ENCODE results near the gene DOCK7. TPM values are rescaled to one million over a fixed set of nuclear protein-coding genes. Genes with fewer than 3 reads are reported as not detected.
"Not testable (repeated sequence)": the region's sequence is repeated elsewhere in the genome, so short reads cannot be mapped to it uniquely, and the experiment has no call there.

DOCK7 gene
- total and polyA plus RNA-seq, 2 of the 13 experiments (the other 11 are each of a cell fraction or from before 2014, with no cell fraction given), result 45.7 to 67.2 TPM

DNA sequence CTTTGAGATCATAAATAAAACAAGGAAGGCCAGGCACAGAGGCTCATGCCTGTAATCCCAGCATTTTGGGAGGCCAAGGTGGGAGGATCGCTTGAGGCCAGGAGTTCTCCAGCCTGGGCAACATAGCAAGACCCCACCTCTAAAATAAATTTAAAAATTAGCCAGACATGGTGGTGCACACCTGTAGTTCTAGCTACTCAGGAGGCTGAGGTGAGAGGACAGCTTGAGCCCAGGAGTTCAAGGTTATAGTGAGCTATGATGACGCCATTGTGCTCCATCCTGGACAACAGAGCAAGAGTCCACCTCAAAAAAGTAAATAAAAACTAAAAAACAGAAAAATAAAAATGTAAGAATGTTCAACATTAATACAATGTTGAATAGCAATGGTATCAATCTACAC, 10.4 kb downstream of the DOCK7 start:
- Histone ChIP-seq H3K79me2 (ENCODE audit: insufficient read depth, low read length) (peaks cover 82% of the 10 kb centered on the region), H3K4me1 (ENCODE audit: insufficient read depth, low read length) (peaks cover 59% of the 10 kb centered on the region)
- TF ChIP-seq ZNF280D (CRISPR knock-in tag; IDR thresholded peaks at IDR 0.05), result 0 out of 2 replicates have a peak, but pooled peaks have one; percentile 54
- TF ChIP-seq FOXA3 (CRISPR knock-in tag; IDR thresholded peaks at IDR 0.05), result 0 out of 2 replicates have a peak, but pooled peaks have one; percentile 19
- peak; percentile 90 for TF ChIP-seq ZNF121 (CRISPR knock-in tag; IDR thresholded peaks at IDR 0.05)
- peak; percentile 92 for TF ChIP-seq ZNF460 (CRISPR knock-in tag; IDR thresholded peaks at IDR 0.05; ENCODE audit: borderline replicate concordance)
- TF ChIP-seq, protein P1, sequence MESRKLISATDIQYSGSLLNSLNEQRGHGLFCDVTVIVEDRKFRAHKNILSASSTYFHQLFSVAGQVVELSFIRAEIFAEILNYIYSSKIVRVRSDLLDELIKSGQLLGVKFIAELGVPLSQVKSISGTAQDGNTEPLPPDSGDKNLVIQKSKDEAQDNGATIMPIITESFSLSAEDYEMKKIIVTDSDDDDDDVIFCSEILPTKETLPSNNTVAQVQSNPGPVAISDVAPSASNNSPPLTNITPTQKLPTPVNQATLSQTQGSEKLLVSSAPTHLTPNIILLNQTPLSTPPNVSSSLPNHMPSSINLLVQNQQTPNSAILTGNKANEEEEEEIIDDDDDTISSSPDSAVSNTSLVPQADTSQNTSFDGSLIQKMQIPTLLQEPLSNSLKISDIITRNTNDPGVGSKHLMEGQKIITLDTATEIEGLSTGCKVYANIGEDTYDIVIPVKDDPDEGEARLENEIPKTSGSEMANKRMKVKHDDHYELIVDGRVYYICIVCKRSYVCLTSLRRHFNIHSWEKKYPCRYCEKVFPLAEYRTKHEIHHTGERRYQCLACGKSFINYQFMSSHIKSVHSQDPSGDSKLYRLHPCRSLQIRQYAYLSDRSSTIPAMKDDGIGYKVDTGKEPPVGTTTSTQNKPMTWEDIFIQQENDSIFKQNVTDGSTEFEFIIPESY (CRISPR knock-in tag; IDR thresholded peaks at IDR 0.05), result 0 out of 2 replicates have a peak, but pooled peaks have one; percentile 30
- TF ChIP-seq RCOR2 (CRISPR knock-in tag; IDR thresholded peaks at IDR 0.05), result 0 out of 2 replicates have a peak, but pooled peaks have one; percentile 45
- TF ChIP-seq HNF4A (CRISPR knock-in tag; IDR thresholded peaks at IDR 0.05), result peak; percentile 40; the same call in 1 of the 2 replicates
- TF ChIP-seq POGZ (CRISPR knock-in tag; IDR thresholded peaks at IDR 0.05), result peak; percentile 47; the same call in 1 of the 2 replicates
- TF ChIP-seq ZMYM3 (CRISPR knock-in tag; IDR thresholded peaks at IDR 0.05), result peak; percentile 64; the same call in 1 of the 2 replicates
- H3K27ac ChIP-seq (ENCODE audit: extremely low read length, insufficient read depth, low read length); H3K9me3 ChIP-seq (ENCODE audit: low read length); in situ Hi-C loops (cut with HindIII; ENCODE audit: extremely low pct_ligation_motif_present, low pct_unique_long_range_greater_than_20kb); H3K27me3 ChIP-seq (ENCODE audit: control insufficient read depth in 1 of 2, insufficient read depth in 2 of 2, low read length in 2 of 2); BruUV-seq (replicated peaks); H2AFZ ChIP-seq (ENCODE audit: low read length); FAIRE-seq; H4K20me1 ChIP-seq (ENCODE audit: insufficient read depth, low read length); POLR2A ChIA-PET; H3K4me3 ChIP-seq (replicated peaks in 1 of 3; ENCODE audit: insufficient read depth in 1 of 3, low read depth in 2 of 3, low read length in 3 of 3); ATAC-seq; H3K9ac ChIP-seq (ENCODE audit: insufficient read depth, low read depth, low read length); DNase-seq (ENCODE audit: low spot score); H3K4me2 ChIP-seq (ENCODE audit: low read depth, low read length); CTCF ChIA-PET (ENCODE audit: low intra/inter-chr PET ratio, low total read pairs); H3K36me3 ChIP-seq (replicated peaks in 1 of 2; ENCODE audit: control insufficient read depth in 1 of 2, insufficient read depth in 2 of 2, low read length in 2 of 2); intact Hi-C loops (cut with micrococcal nuclease; ENCODE audit: unreplicated experiment); TF ChIP-seq CREB1 (IDR thresholded peaks at IDR 0.05): not testable (repeated sequence)
- TF ChIP-seq CREB1 (CRISPR knock-in tag; IDR thresholded peaks at IDR 0.05), result 0 out of 2 replicates have a peak, but pooled peaks have one; percentile 8
- peak; percentile 57; the same call in 1 of the 2 replicates for TF ChIP-seq KDM1A (CRISPR knock-in tag; IDR thresholded peaks at IDR 0.05)
- 94% methylated on average over 2 of the region's 2 CpGs for WGBS (ENCODE audit: low lambda C conversion rate)

Data from HepG2 (cell line).